Measurements from ENCODE around the gene KMT2E.

KMT2E gene

GRCh38 chr7:105127179-105127578, 113.2 kb downstream of the KMT2E start:
- Histone ChIP-seq H2BK120ac (ENCODE audit: low read depth, low read length) (no peak overlapping the region), H3K9me3 (replicated peaks in 1 of 2; ENCODE audit: control insufficient read depth in 2 of 2, insufficient read depth in 1 of 2, low read depth in 1 of 2, low read length in 2 of 2) (no peaks in the 10 kb centered on the region), H2AK5ac (ENCODE audit: low read depth, low read length) (no peak overlapping the region), H3K27ac (replicated peaks; ENCODE audit: low read length) (no peak overlapping the region), H3K4me1 (ENCODE audit: control insufficient read depth in 2 of 2, insufficient read depth in 1 of 2, low read depth in 1 of 2, low read length in 2 of 2) (peaks cover 8 to 17% of the 10 kb centered on the region in 2 donors), H2AFZ (ENCODE audit: low read length) (no peak overlapping the region), H3K4me2 (ENCODE audit: insufficient read depth, low read length, poor library complexity, severe bottlenecking) (no peak overlapping the region), H2BK5ac (ENCODE audit: low read length) (no peak overlapping the region), H3K14ac (ENCODE audit: low read length) (no peak overlapping the region), H3K4ac (ENCODE audit: low read length) (no peak overlapping the region), H3K9ac (ENCODE audit: low read depth, low read length, poor library complexity) (no peak overlapping the region), H3K4me3 (ENCODE audit: low read length in 2 of 2) (no peak overlapping the region), H3K27me3 (ENCODE audit: control insufficient read depth in 3 of 3, insufficient read depth in 3 of 3, low read depth in 1 of 3, low read length in 3 of 3) (no peaks in the 10 kb centered on the region), H4K8ac (ENCODE audit: low read depth, low read length) (no peak overlapping the region), H2BK12ac (ENCODE audit: low read length) (no peak overlapping the region), H3K79me1 (ENCODE audit: low read depth, low read length) (no peaks in the 10 kb centered on the region), H3K18ac (ENCODE audit: low read length) (no peak overlapping the region), H3K36me3 (replicated peaks in 1 of 2; ENCODE audit: control insufficient read depth in 2 of 2, insufficient read depth in 2 of 2, low read length in 2 of 2) (peaks cover 8 to 41% of the 10 kb centered on the region in 2 donors), H4K91ac (ENCODE audit: low read depth, low read length, poor library complexity) (no peak overlapping the region), H2BK15ac (ENCODE audit: low read length) (no peak overlapping the region), H3K23ac (ENCODE audit: low read depth, low read length, poor library complexity) (no peak overlapping the region)
- DNase-seq (ENCODE audit: low spot score) = no peak
- no CpG with 5 or more reads among the region's 8 CpGs for WGBS, 2 donors (ENCODE audit: extremely low coverage in 2 of 2, insufficient read length in 2 of 2, insufficient replicate concordance in 1 of 2)

GRCh38 chr7:105130048-105130447, 116.0 kb downstream of the KMT2E start:
- no peak overlapping the region for H3K4ac ChIP-seq (ENCODE audit: low read length)
- no peak overlapping the region for H3K23ac ChIP-seq (ENCODE audit: low read depth, low read length, poor library complexity)
- H3K4me1 ChIP-seq (ENCODE audit: control insufficient read depth in 2 of 2, insufficient read depth in 1 of 2, low read depth in 1 of 2, low read length in 2 of 2) = peaks cover 5 to 11% of the 10 kb centered on the region in 2 donors
- no peak overlapping the region for H2BK5ac ChIP-seq (ENCODE audit: low read length)
- no peak overlapping the region for H2AK5ac ChIP-seq (ENCODE audit: low read depth, low read length)
- WGBS, 2 donors (ENCODE audit: extremely low coverage in 2 of 2, insufficient read length in 2 of 2, insufficient replicate concordance in 1 of 2) = no CpG with 5 or more reads among the region's 5 CpGs
- H3K9ac ChIP-seq (ENCODE audit: low read depth, low read length, poor library complexity) = no peak overlapping the region
- no peak overlapping the region for H3K18ac ChIP-seq (ENCODE audit: low read length)
- no peak overlapping the region for H3K14ac ChIP-seq (ENCODE audit: low read length)
- no peaks in the 10 kb centered on the region for H3K79me1 ChIP-seq (ENCODE audit: low read depth, low read length)
- peaks cover 15 to 56% of the 10 kb centered on the region in 2 donors for H3K36me3 ChIP-seq (replicated peaks in 1 of 2; ENCODE audit: control insufficient read depth in 2 of 2, insufficient read depth in 2 of 2, low read length in 2 of 2)
- no peak overlapping the region for H3K4me2 ChIP-seq (ENCODE audit: insufficient read depth, low read length, poor library complexity, severe bottlenecking)
- DNase-seq (ENCODE audit: low spot score) = no peak
- H2BK12ac ChIP-seq (ENCODE audit: low read length) = no peak overlapping the region
- no peaks in the 10 kb centered on the region for H3K9me3 ChIP-seq (replicated peaks in 1 of 2; ENCODE audit: control insufficient read depth in 2 of 2, insufficient read depth in 1 of 2, low read depth in 1 of 2, low read length in 2 of 2)
- H2AFZ ChIP-seq (ENCODE audit: low read length) = no peak overlapping the region
- no peak overlapping the region for H2BK15ac ChIP-seq (ENCODE audit: low read length)
- H3K4me3 ChIP-seq (ENCODE audit: low read length in 2 of 2) = no peak overlapping the region
- no peak overlapping the region for H3K27ac ChIP-seq (replicated peaks; ENCODE audit: low read length)
- H2BK120ac ChIP-seq (ENCODE audit: low read depth, low read length) = no peak overlapping the region
- H4K8ac ChIP-seq (ENCODE audit: low read depth, low read length) = no peak overlapping the region
- no peaks in the 10 kb centered on the region for H3K27me3 ChIP-seq (ENCODE audit: control insufficient read depth in 3 of 3, insufficient read depth in 3 of 3, low read depth in 1 of 3, low read length in 3 of 3)
- H4K91ac ChIP-seq (ENCODE audit: low read depth, low read length, poor library complexity) = no peak overlapping the region

- H3K9ac ChIP-seq (ENCODE audit: low read depth, low read length, poor library complexity) = no peak overlapping the region
- no CpG with 5 or more reads among the region's 2 CpGs for WGBS, 2 donors (ENCODE audit: extremely low coverage in 2 of 2, insufficient read length in 2 of 2, insufficient replicate concordance in 1 of 2)
Measured at GRCh38 chr7:105130580-105130979, 116.6 kb downstream of the KMT2E start.

GRCh38 chr7:105131033-105131656, 117.1 kb downstream of the KMT2E start:
- no peak overlapping the region for H2BK120ac ChIP-seq (ENCODE audit: low read depth, low read length)
- H4K91ac ChIP-seq (ENCODE audit: low read depth, low read length, poor library complexity) = no peak overlapping the region
- H3K18ac ChIP-seq (ENCODE audit: low read length) = no peak overlapping the region
- no peak overlapping the region for H3K4me2 ChIP-seq (ENCODE audit: insufficient read depth, low read length, poor library complexity, severe bottlenecking)
- no peaks in the 10 kb centered on the region for H3K9me3 ChIP-seq (replicated peaks in 1 of 2; ENCODE audit: control insufficient read depth in 2 of 2, insufficient read depth in 1 of 2, low read depth in 1 of 2, low read length in 2 of 2)
- H2AK5ac ChIP-seq (ENCODE audit: low read depth, low read length) = no peak overlapping the region
- no peak overlapping the region for H3K9ac ChIP-seq (ENCODE audit: low read depth, low read length, poor library complexity)
- H2BK12ac ChIP-seq (ENCODE audit: low read length) = no peak overlapping the region
- H3K14ac ChIP-seq (ENCODE audit: low read length) = no peak overlapping the region
- no peaks in the 10 kb centered on the region for H3K27me3 ChIP-seq (ENCODE audit: control insufficient read depth in 3 of 3, insufficient read depth in 3 of 3, low read depth in 1 of 3, low read length in 3 of 3)
- no peak overlapping the region for H2BK5ac ChIP-seq (ENCODE audit: low read length)
- peaks cover 9 to 48% of the 10 kb centered on the region in 2 donors for H3K36me3 ChIP-seq (replicated peaks in 1 of 2; ENCODE audit: control insufficient read depth in 2 of 2, insufficient read depth in 2 of 2, low read length in 2 of 2)
- no CpG with 5 or more reads among the region's 12 CpGs for WGBS, 2 donors (ENCODE audit: extremely low coverage in 2 of 2, insufficient read length in 2 of 2, insufficient replicate concordance in 1 of 2)
- H3K79me1 ChIP-seq (ENCODE audit: low read depth, low read length) = no peaks in the 10 kb centered on the region
- H2AFZ ChIP-seq (ENCODE audit: low read length) = no peak overlapping the region
- H3K4me1 ChIP-seq (ENCODE audit: control insufficient read depth in 2 of 2, insufficient read depth in 1 of 2, low read depth in 1 of 2, low read length in 2 of 2) = peaks cover 7 to 11% of the 10 kb centered on the region in 2 donors
- no peak overlapping the region for H3K27ac ChIP-seq (replicated peaks; ENCODE audit: low read length)
- no peak overlapping the region for H4K8ac ChIP-seq (ENCODE audit: low read depth, low read length)
- no peak overlapping the region for H3K4ac ChIP-seq (ENCODE audit: low read length)
- H3K23ac ChIP-seq (ENCODE audit: low read depth, low read length, poor library complexity) = no peak overlapping the region
- DNase-seq (ENCODE audit: low spot score) = no peak
- no peak overlapping the region for H3K4me3 ChIP-seq (ENCODE audit: low read length in 2 of 2)
- no peak overlapping the region for H2BK15ac ChIP-seq (ENCODE audit: low read length)

More at GRCh38 chr7:105130580-105130979, 116.6 kb downstream of the KMT2E start:
- H3K27ac ChIP-seq (replicated peaks; ENCODE audit: low read length) = no peak overlapping the region
- H4K8ac ChIP-seq (ENCODE audit: low read depth, low read length) = no peak overlapping the region
- no peak overlapping the region for H2AK5ac ChIP-seq (ENCODE audit: low read depth, low read length)
- H3K36me3 ChIP-seq (replicated peaks in 1 of 2; ENCODE audit: control insufficient read depth in 2 of 2, insufficient read depth in 2 of 2, low read length in 2 of 2) = peaks cover 12 to 51% of the 10 kb centered on the region in 2 donors
- H2BK15ac ChIP-seq (ENCODE audit: low read length) = no peak overlapping the region
- H3K4me1 ChIP-seq (ENCODE audit: control insufficient read depth in 2 of 2, insufficient read depth in 1 of 2, low read depth in 1 of 2, low read length in 2 of 2) = peaks cover 7 to 11% of the 10 kb centered on the region in 2 donors
- no peak overlapping the region for H2BK12ac ChIP-seq (ENCODE audit: low read length)
- H2BK5ac ChIP-seq (ENCODE audit: low read length) = no peak overlapping the region
- H4K91ac ChIP-seq (ENCODE audit: low read depth, low read length, poor library complexity) = no peak overlapping the region
- H2AFZ ChIP-seq (ENCODE audit: low read length) = no peak overlapping the region
- no peak overlapping the region for H3K14ac ChIP-seq (ENCODE audit: low read length)
- H3K79me1 ChIP-seq (ENCODE audit: low read depth, low read length) = no peaks in the 10 kb centered on the region
- no peak overlapping the region for H3K4ac ChIP-seq (ENCODE audit: low read length)
- no peak overlapping the region for H3K4me3 ChIP-seq (ENCODE audit: low read length in 2 of 2)
- no peak overlapping the region for H2BK120ac ChIP-seq (ENCODE audit: low read depth, low read length)
- no peaks in the 10 kb centered on the region for H3K9me3 ChIP-seq (replicated peaks in 1 of 2; ENCODE audit: control insufficient read depth in 2 of 2, insufficient read depth in 1 of 2, low read depth in 1 of 2, low read length in 2 of 2)
- DNase-seq (ENCODE audit: low spot score) = no peak
- H3K23ac ChIP-seq (ENCODE audit: low read depth, low read length, poor library complexity) = no peak overlapping the region
- no peak overlapping the region for H3K18ac ChIP-seq (ENCODE audit: low read length)
- no peak overlapping the region for H3K4me2 ChIP-seq (ENCODE audit: insufficient read depth, low read length, poor library complexity, severe bottlenecking)
- no peaks in the 10 kb centered on the region for H3K27me3 ChIP-seq (ENCODE audit: control insufficient read depth in 3 of 3, insufficient read depth in 3 of 3, low read depth in 1 of 3, low read length in 3 of 3)

Data from neuronal stem cell (in vitro differentiated cells).